Measurements from ENCODE around the gene RPP25L. TPM values are rescaled to one million over a fixed set of nuclear protein-coding genes. Genes with fewer than 3 reads are reported as not detected.
A peak's percentile ranks its signal among the peaks of the same experiment; 100 is the strongest.

RPP25L gene
- total RNA-seq, 1 experiment from 2014 or later: 24.5 TPM

GRCh38 chr9:34592895-34593601 is 18.8 kb downstream of the RPP25L start:
- no peak for TF ChIP-seq CTCF (IDR thresholded peaks at IDR 0.05)
- TF ChIP-seq ZNF532 (CRISPR knock-in tag; IDR thresholded peaks at IDR 0.05; ENCODE audit: borderline replicate concordance): no peak
- TF ChIP-seq OVOL2 (CRISPR knock-in tag; IDR thresholded peaks at IDR 0.05; ENCODE audit: borderline replicate concordance): no peak
- no peak for TF ChIP-seq FOXP1 (CRISPR knock-in tag; IDR thresholded peaks at IDR 0.05; ENCODE audit: borderline replicate concordance)
- TF ChIP-seq SMAD3 (CRISPR knock-in tag; IDR thresholded peaks at IDR 0.05; ENCODE audit: borderline replicate concordance): no peak
- TF ChIP-seq ZBTB21 (CRISPR knock-in tag; IDR thresholded peaks at IDR 0.05; ENCODE audit: borderline replicate concordance): no peak
- no peak for TF ChIP-seq ATF3 (CRISPR knock-in tag; conservative IDR thresholded peaks at IDR 0.05)
- TF ChIP-seq PREB (CRISPR knock-in tag; IDR thresholded peaks at IDR 0.05; ENCODE audit: borderline replicate concordance): no peak
- TF ChIP-seq MXD4 (CRISPR knock-in tag; IDR thresholded peaks at IDR 0.05; ENCODE audit: borderline replicate concordance): no peak
- TF ChIP-seq RORB (CRISPR knock-in tag; IDR thresholded peaks at IDR 0.05): no peak
- TF ChIP-seq ZNF281 (CRISPR knock-in tag; IDR thresholded peaks at IDR 0.05): no peak
- TF ChIP-seq ZBTB43 (CRISPR knock-in tag; IDR thresholded peaks at IDR 0.05): no peak
- TF ChIP-seq IRF1 (CRISPR knock-in tag; IDR thresholded peaks at IDR 0.05): no peak
- TF ChIP-seq PRRX2 (CRISPR knock-in tag; IDR thresholded peaks at IDR 0.05): no peak
- H3K4me3 Mint-ChIP-seq: peak overlapping the region; percentile 47
- DNase-seq (ENCODE audit: low spot score) (peak; percentile 70), ATAC-seq (peak; percentile 29)
- peaks cover 27% of the 10 kb centered on the region for H3K4me1 Mint-ChIP-seq
- H3K9me3 Mint-ChIP-seq: no peaks in the 10 kb centered on the region
- H3K36me3 Mint-ChIP-seq: no peaks in the 10 kb centered on the region
- no peak overlapping the region for H3K27ac Mint-ChIP-seq
- H3K27me3 Mint-ChIP-seq (ENCODE audit: low read depth): peaks cover 65% of the 10 kb centered on the region
- POLR2A ChIA-PET: no interaction called here
- CTCF ChIA-PET: interaction anchor here (0.5 to 4.1 kb wide), 16 partner anchors 10 to 1197 kb away, joined by 3 to 192 read pairs (median 17); partner anchors contain the start of gene ENHO
